HG03520 (cell line): ENCODE measurements around the gene UAP1L1.
"Not testable (repeated sequence)": the region's sequence is repeated elsewhere in the genome, so short reads cannot be mapped to it uniquely, and the experiment has no call there.

Source experiments
- ATAC-seq: cut with Tn5 transposase; IDR thresholded peaks from one replicate; pipeline ENCODE4 v1.9.1; 2021; ENCODE audit warnings: mild to moderate bottlenecking, moderate library complexity; ENCODE audit not compliant: unreplicated experiment

UAP1L1 gene

GRCh38 chr9:137111788-137112563 lies 34.7 kb downstream of the UAP1L1 start:
- ATAC-seq: no peak

- ATAC-seq: no peak
These were observed 35.5 kb downstream of the UAP1L1 start for GRCh38 chr9:137112564-137113384.

- ATAC-seq: no peak
These were observed 36.3 kb downstream of the UAP1L1 start for GRCh38 chr9:137113385-137114159.

GRCh38 chr9:137114220-137114612 lies 36.9 kb downstream of the UAP1L1 start:
- ATAC-seq: no peak

- ATAC-seq: peak; percentile 72
These were observed 37.5 kb downstream of the UAP1L1 start, which contains the start of gene DPP7 for GRCh38 chr9:137114613-137115393. TSS of gene DPP7 (minus strand) at chr9:137114733. CDS start at chr9:137114713, 20 bp downstream.

- no peak for ATAC-seq
These were observed 38.2 kb downstream of the UAP1L1 start for GRCh38 chr9:137115394-137116026.

- ATAC-seq: no peak
These were observed 38.8 kb downstream of the UAP1L1 start for GRCh38 chr9:137116027-137116507.

GRCh38 chr9:137116728-137117127 lies 39.4 kb downstream of the UAP1L1 start:
- no peak for ATAC-seq

- no peak for ATAC-seq
These were observed 40.0 kb downstream of the UAP1L1 start for GRCh38 chr9:137117269-137117731.

- ATAC-seq: not testable (repeated sequence)
These were observed 40.8 kb downstream of the UAP1L1 start for GRCh38 chr9:137118092-137118603.

- ATAC-seq: not testable (repeated sequence)
These were observed 44.8 kb downstream of the UAP1L1 start for GRCh38 chr9:137121927-137122795.

GRCh38 chr9:137122796-137123467 lies 45.6 kb downstream of the UAP1L1 start:
- not testable (repeated sequence) for ATAC-seq

- no peak for ATAC-seq
These were observed 46.1 kb downstream of the UAP1L1 start for GRCh38 chr9:137123468-137123837.

- ATAC-seq: not testable (repeated sequence)
These were observed 46.7 kb downstream of the UAP1L1 start for GRCh38 chr9:137123952-137124462.

GRCh38 chr9:137126786-137127185 lies 49.5 kb downstream of the UAP1L1 start:
- ATAC-seq: no peak

GRCh38 chr9:137127301-137128157 lies 50.2 kb downstream of the UAP1L1 start:
- no peak for ATAC-seq
